Measurements from ENCODE around the gene GLOD5.

GRCh38 chrX:48752498-48752897, 9.0 kb upstream of the GLOD5 start:
- TF ChIP-seq YY1 (IDR thresholded peaks at IDR 0.05; ENCODE audit: insufficient read depth, insufficient read length) (no peak), ZNF274 (IDR thresholded peaks at IDR 0.05; ENCODE audit: low read depth, low read length) (no peak), SUZ12 (IDR thresholded peaks at IDR 0.05; ENCODE audit: extremely low read depth, insufficient read depth, insufficient read length) (no peak)

Measured in NT2/D1 (cell line).